Fibroblast of lung (primary cell): ENCODE results near the gene CRADD. TPM values are rescaled to one million over a fixed set of nuclear protein-coding genes. Genes with fewer than 3 reads are reported as not detected.

Experiments
- DNase-seq, 2 donors: peaks; one replicate each; pipeline versions ENCODE4 v3.0.0 to v3.0.0-alpha.2; 2010; ENCODE audit warnings: low read depth in 2 of 2
- H2AFZ ChIP-seq: 2 replicates; pipeline ENCODE4 v1.5.1; 2012; ENCODE audit warnings: low read length, control low read depth, inconsistent platforms
- H3K27ac ChIP-seq: 2 replicates; pipeline ENCODE4 v1.5.1; 2011; ENCODE audit warnings: low read length, control low read depth; ENCODE audit not compliant: insufficient read depth
- H3K27me3 ChIP-seq: 2 replicates; pipeline ENCODE4 v1.5.1; 2011; ENCODE audit warnings: mild to moderate bottlenecking, low read length; ENCODE audit not compliant: control insufficient read depth, insufficient read depth
- H3K36me3 ChIP-seq: 2 replicates; pipeline ENCODE4 v1.5.1; 2011; ENCODE audit warnings: low read length; ENCODE audit not compliant: control insufficient read depth, insufficient read depth
- H3K4me1 ChIP-seq: 2 replicates; pipeline ENCODE4 v1.5.1; 2011; ENCODE audit warnings: low read length; ENCODE audit not compliant: control insufficient read depth, insufficient read depth; ENCODE audit errors: extremely low read depth
- H3K4me2 ChIP-seq: 2 replicates; pipeline ENCODE4 v1.5.1; 2011; ENCODE audit warnings: low read length, control low read depth; ENCODE audit not compliant: insufficient read depth; ENCODE audit errors: extremely low read depth
- H3K4me3 ChIP-seq, 4 experiments: fragments of 200-600 bp in 1 of 4; sonication (generic) in 1 of 4; replicated peaks in 1 of 4; 2 replicates each; pipeline ENCODE4 v1.5.1; 2011 to 2016; ENCODE audit warnings: low read length in 4 of 4, low read depth in 3 of 4, mild to moderate bottlenecking in 3 of 4, control low read depth in 2 of 4, inconsistent platforms in 1 of 4, mixed read lengths in 1 of 4; ENCODE audit not compliant: insufficient read depth in 1 of 4; ENCODE audit errors: control extremely low read depth in 1 of 4
- H3K79me2 ChIP-seq: 2 replicates; pipeline ENCODE4 v1.5.1; 2012; ENCODE audit warnings: mild to moderate bottlenecking, low read length, inconsistent platforms; ENCODE audit not compliant: control insufficient read depth, insufficient read depth
- H3K9ac ChIP-seq: 2 replicates; pipeline ENCODE4 v1.5.1; 2011; ENCODE audit warnings: mild to moderate bottlenecking, low read length, control low read depth; ENCODE audit not compliant: insufficient read depth
- H3K9me3 ChIP-seq: 2 replicates; pipeline ENCODE4 v1.5.1; 2012; ENCODE audit warnings: low read depth, low read length; ENCODE audit not compliant: control insufficient read depth, insufficient read depth
- H4K20me1 ChIP-seq: 2 replicates; pipeline ENCODE4 v1.5.1; 2011; ENCODE audit warnings: low read length; ENCODE audit not compliant: control insufficient read depth, insufficient read depth; ENCODE audit errors: extremely low read depth
- EZH2 ChIP-seq: IDR thresholded peaks from 2 replicates; pipeline ENCODE4 v1.5.1; 2012; ENCODE audit warnings: low read length, control low read depth, mild to moderate bottlenecking; ENCODE audit errors: missing control alignments
- polyA plus RNA-seq, 2 donors: library from polyadenylated mRNA; depleted of rRNA in 1 of 2; stranded (reverse) in 1 of 2; unstranded in 1 of 2; fragments of >200 nt; gene quantifications; 2 replicates each; pipeline ENCODE4 v1.2.1, GENCODE V29; 2011 to 2012; ENCODE audit warnings: missing spikeins in 1 of 2
- total RNA-seq: library from RNA; depleted of rRNA; stranded (reverse); fragments of >200 nt; gene quantifications from 2 replicates; pipeline ENCODE4 v1.2.1, GENCODE V29; 2014
- TF ChIP-seq, protein P1 (sequence below), 2 donors: IDR thresholded peaks in 1 of 2; conservative IDR thresholded peaks in 1 of 2; 1 replicate in 1 of 2; 2 replicates in 1 of 2; pipeline ENCODE4 v1.5.1; 2011 to 2012; ENCODE audit warnings: low read length in 2 of 2, control low read depth in 1 of 2, inconsistent platforms in 1 of 2, low read depth in 1 of 2, mild to moderate bottlenecking in 1 of 2

CRADD gene
- total and polyA plus RNA-seq, 2 donors (not counting 1 experiment from before 2014, with no cell fraction given), result 13.5 to 21.1 TPM

- Histone ChIP-seq H3K79me2 (no peaks in the 10 kb centered on the region), H3K4me2 (no peak overlapping the region), H3K27me3 (no peaks in the 10 kb centered on the region), H3K27ac (no peak overlapping the region), H3K4me3 (no peak overlapping the region), H3K36me3 (no peaks in the 10 kb centered on the region), H4K20me1 (no peaks in the 10 kb centered on the region), H3K9ac (no peak overlapping the region), H2AFZ (peak overlapping the region; percentile 22), H3K9me3 (no peaks in the 10 kb centered on the region), H3K4me1 (peaks cover 2% of the 10 kb centered on the region)
- TF ChIP-seq, protein P1, sequence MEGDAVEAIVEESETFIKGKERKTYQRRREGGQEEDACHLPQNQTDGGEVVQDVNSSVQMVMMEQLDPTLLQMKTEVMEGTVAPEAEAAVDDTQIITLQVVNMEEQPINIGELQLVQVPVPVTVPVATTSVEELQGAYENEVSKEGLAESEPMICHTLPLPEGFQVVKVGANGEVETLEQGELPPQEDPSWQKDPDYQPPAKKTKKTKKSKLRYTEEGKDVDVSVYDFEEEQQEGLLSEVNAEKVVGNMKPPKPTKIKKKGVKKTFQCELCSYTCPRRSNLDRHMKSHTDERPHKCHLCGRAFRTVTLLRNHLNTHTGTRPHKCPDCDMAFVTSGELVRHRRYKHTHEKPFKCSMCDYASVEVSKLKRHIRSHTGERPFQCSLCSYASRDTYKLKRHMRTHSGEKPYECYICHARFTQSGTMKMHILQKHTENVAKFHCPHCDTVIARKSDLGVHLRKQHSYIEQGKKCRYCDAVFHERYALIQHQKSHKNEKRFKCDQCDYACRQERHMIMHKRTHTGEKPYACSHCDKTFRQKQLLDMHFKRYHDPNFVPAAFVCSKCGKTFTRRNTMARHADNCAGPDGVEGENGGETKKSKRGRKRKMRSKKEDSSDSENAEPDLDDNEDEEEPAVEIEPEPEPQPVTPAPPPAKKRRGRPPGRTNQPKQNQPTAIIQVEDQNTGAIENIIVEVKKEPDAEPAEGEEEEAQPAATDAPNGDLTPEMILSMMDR (conservative IDR thresholded peaks at IDR 0.05 in 1 of 2, IDR thresholded peaks at IDR 0.05 in 1 of 2; ENCODE audit: low read depth in 1 of 2, low read length in 2 of 2), result no peak
- no peak for TF ChIP-seq EZH2
- no peak for DNase-seq
Measured at GRCh38 chr12:93673084-93673483, 4.1 kb upstream of the CRADD start.

GRCh38 chr12:93674386-93674785, 2.8 kb upstream of the CRADD start:
- Histone ChIP-seq H3K4me1 (peaks cover 3% of the 10 kb centered on the region), H3K27ac (no peak overlapping the region), H3K79me2 (no peaks in the 10 kb centered on the region), H4K20me1 (no peaks in the 10 kb centered on the region), H3K4me3 (no peak overlapping the region), H3K9me3 (no peaks in the 10 kb centered on the region), H3K36me3 (peaks cover 1% of the 10 kb centered on the region), H2AFZ (no peak overlapping the region), H3K4me2 (no peak overlapping the region), H3K9ac (no peak overlapping the region), H3K27me3 (no peaks in the 10 kb centered on the region)
- no peak for DNase-seq
- TF ChIP-seq EZH2, result no peak
- TF ChIP-seq, protein P1 (conservative IDR thresholded peaks at IDR 0.05 in 1 of 2, IDR thresholded peaks at IDR 0.05 in 1 of 2; ENCODE audit: low read depth in 1 of 2, low read length in 2 of 2), result no peak

- peaks cover 4% of the 10 kb centered on the region for H3K36me3 ChIP-seq
- H3K4me1 ChIP-seq, result peaks cover 7% of the 10 kb centered on the region
- no peaks in the 10 kb centered on the region for H4K20me1 ChIP-seq
- H2AFZ ChIP-seq, result peak overlapping the region; percentile 99
- TF ChIP-seq, protein P1 (conservative IDR thresholded peaks at IDR 0.05 in 1 of 2, IDR thresholded peaks at IDR 0.05 in 1 of 2; ENCODE audit: low read depth in 1 of 2, low read length in 2 of 2), result no peak
- TF ChIP-seq EZH2, result no peak
- no peaks in the 10 kb centered on the region for H3K27me3 ChIP-seq
- no peaks in the 10 kb centered on the region for H3K9me3 ChIP-seq
- peak overlapping the region; percentile 93 for H3K4me2 ChIP-seq
- no peak for DNase-seq
- peak overlapping the region; percentile 61 to 79 (median 66) for H3K4me3 ChIP-seq
- no peaks in the 10 kb centered on the region for H3K79me2 ChIP-seq
- H3K27ac ChIP-seq, result peak overlapping the region; percentile 95
- H3K9ac ChIP-seq, result no peak overlapping the region
Measured at GRCh38 chr12:93676408-93677194, 574 bp upstream of the CRADD start.
